Middle frontal gyrus (tissue), 1 donor: ENCODE data around the gene MBOAT7.
A peak's percentile ranks its signal among the peaks of the same experiment; 100 is the strongest.
"Not testable (repeated sequence)": the region's sequence is repeated elsewhere in the genome, so short reads cannot be mapped to it uniquely, and the experiment has no call there.

ENCODE experiments used
- DNase-seq: peaks from one replicate; pipeline ENCODE4 v3.0.0-alpha.2; 2015; ENCODE audit warnings: low spot score; ENCODE audit errors: extremely low spot score

MBOAT7 gene

DNA sequence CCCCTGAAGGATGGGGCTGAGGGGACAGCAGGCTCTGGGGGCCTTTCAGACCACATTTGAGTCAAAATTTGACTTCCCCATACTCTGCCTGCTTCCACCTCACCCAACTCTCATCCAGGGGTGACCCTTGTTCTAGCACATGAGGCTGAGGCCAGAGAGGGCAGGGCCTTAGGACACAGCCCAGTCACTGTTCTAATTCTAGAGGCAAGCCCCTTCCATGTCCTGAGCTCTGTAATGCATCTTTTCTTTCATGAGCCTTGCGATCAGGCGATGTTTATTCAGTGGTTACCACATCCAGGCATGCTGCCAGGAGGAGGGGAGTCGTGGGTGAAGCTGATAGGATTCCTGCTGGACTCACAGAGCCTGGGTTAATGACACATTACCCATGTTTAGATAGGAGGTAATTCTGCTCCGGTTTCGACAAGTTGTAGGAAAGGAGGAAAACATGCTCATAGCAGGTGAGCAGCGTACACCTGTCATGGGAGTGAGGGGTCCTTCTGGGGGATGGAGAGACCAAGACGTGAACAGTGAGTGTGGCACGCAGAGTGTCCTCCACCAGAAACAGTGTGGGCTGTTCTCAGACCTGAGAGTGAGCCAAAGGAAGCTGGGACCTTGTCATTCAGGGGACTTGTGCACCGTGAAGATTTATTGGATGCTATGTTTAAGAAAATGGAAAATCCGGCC, 20.6 kb upstream of the MBOAT7 start:
- peak; percentile 52 for DNase-seq

DNA sequence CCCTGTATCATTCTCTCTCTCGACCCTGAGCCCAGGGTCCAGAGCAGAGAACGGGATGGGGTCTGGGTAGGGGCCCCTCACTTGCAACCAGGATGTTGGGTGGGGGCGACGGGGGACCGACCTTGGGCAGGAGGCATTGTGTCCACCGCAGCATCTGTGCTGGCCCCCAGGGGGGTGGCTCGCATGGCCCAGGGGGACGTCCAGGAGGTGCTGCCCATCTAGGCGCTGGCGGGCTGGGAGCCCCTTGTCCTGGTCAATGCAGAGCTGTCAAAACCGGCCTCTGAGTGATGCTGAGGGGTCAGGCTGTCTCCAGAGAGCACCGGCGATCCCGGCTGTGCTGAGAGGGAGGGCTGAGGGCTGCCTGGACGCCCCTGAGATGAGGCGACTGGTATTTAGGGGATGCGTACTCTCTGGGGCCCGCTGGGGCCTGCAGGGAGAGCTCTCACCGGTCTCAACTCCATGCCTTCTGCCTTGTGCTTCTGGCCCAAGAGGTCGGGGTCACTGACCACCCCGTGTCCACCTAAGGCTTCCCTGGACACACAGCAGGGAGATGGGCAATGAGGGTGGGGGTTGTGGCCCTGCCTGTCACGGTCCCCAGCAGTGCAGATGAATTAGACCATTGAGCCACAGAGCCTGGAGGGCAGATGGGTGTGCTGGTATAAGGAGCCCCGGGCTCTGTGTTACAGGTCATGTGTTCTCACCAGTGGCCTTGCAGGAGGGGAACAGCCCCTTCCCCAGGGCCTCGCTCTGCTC, 19.9 kb upstream of the MBOAT7 start:
- no peak for DNase-seq

GRCh38 chr19:54208784-54209057, 19.3 kb upstream of the MBOAT7 start:
- no peak for DNase-seq

- DNase-seq = no peak
Measured at GRCh38 chr19:54207983-54208783, 18.8 kb upstream of the MBOAT7 start.

- DNase-seq = no peak
Measured at GRCh38 chr19:54207676-54207982, 18.2 kb upstream of the MBOAT7 start.

DNA sequence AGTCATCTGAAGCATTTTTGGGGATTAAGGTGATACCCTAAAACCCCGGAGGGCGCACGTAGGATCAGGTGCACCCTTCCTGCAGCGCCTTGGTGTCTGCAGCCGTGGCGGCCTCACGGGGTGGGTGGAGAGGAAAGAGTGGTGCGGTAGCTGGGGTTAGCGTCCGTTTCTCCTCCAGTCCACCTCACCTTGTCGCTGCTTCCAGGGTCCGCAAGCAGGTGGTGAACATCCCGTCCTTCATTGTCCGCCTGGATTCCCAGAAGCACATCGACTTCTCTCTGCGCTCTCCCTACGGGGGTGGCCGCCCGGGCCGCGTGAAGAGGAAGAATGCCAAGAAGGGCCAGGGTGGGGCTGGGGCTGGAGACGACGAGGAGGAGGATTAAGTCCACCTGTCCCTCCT, 17.8 kb upstream of the MBOAT7 start:
- DNase-seq = not testable (repeated sequence)

DNA sequence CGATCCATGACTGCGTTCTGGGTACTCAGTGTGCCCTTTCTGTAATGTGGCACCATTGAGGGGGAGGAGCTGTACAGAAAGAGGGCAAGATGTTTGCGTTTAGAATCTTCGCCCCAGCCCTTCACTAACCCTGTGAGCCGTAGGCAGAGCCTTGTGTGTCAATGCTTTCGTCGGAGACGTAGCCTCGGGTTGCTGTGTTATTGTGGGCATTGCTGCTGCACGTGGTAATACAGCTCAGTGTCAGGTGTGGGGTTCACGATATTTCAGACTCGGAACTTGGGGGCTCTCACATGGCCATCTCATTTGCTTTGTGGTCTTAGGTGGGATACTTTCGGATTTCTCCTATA, 17.4 kb upstream of the MBOAT7 start:
- no peak for DNase-seq

GRCh38 chr19:54206030-54206830, 16.9 kb upstream of the MBOAT7 start:
- DNase-seq = no peak

- DNase-seq = no peak
Measured at GRCh38 chr19:54204767-54205468, 15.5 kb upstream of the MBOAT7 start.

DNA sequence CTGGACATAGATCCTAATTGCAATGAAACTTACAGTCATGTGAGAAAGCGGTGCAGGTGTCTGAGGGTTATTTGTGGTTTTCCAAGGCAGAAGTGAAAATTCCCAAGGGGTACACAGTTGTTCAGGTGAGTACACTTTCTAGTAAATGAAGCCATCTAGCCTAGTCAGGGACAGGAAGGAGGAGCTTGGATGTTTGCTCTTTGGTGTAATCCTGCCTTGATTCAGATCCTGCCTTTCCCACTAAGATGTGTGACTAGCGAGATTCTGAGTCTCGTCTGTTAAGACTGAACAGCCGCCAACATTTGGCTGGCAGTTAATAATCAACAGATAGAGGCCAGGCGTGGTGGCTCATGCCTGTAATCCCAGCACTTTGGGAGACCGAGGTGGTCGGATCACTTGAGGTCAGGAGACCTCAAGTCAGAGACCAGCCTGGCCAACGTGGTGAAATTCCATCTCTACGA, 13.8 kb upstream of the MBOAT7 start:
- no peak for DNase-seq

GRCh38 chr19:54201980-54202379, 12.6 kb upstream of the MBOAT7 start:
- no peak for DNase-seq

- no peak for DNase-seq
Measured at GRCh38 chr19:54201172-54201701, 11.9 kb upstream of the MBOAT7 start.

DNA sequence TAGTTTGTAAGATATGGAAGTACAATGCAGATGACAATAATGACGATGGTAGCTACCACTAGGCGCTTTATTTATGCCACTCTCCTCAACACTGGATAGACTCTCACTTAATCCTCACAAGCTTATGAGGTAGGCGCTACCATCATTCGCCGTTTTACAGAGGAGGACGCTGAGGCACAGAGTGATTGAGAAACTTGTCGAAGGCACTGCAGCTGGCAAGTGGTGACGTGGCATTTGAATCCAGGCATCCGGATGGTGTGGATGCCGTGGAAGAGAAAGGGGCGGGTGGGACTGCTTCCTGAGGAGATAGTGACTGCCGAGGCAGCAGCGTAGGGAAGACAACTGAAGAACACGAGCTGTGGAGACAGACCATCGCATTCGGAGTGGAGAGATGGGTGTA, 10.0 kb upstream of the MBOAT7 start:
- DNase-seq = no peak

GRCh38 chr19:54197121-54197520, 7.7 kb upstream of the MBOAT7 start:
- no peak for DNase-seq

GRCh38 chr19:54196536-54196935, 7.2 kb upstream of the MBOAT7 start:
- DNase-seq = no peak

DNA sequence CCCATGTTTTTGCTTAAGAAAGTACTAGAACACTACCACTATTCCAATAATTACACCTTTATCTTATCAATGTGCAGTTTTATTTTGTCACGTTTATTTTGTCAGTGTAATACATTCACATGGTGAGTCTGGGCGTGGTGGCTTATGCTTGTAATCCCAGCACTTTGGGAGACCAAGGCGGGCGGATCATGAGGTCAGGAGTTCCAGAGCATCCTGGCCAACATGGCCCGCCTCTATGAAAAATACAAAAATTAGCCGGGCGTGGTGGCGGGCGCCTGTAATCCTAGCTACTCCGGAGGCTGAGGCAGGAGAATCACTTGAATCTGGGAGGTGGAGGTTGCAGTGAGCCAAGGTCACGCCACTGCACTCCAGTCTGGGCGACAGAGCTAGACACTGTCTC, 5.1 kb upstream of the MBOAT7 start:
- DNase-seq = not testable (repeated sequence)

DNA sequence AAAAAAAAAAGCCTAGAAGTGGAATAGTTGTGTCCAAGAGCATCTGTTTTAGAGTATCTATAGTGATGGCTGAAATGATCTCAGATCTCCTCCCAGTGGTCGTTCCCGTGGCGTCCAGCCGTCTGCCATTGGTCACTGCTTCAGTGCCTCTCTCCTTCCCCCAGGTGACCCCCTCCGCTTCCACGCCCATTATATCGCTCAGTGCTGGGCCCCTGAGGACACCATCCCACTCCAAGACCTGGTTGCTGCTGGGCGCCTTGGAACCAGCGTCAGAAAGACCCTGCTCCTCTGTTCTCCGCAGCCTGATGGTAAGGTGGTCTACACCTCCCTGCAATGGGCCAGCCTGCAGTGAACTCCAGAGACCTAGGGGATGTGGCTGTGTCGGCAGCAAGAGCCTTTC, 3.6 kb upstream of the MBOAT7 start:
- DNase-seq = no peak

DNA sequence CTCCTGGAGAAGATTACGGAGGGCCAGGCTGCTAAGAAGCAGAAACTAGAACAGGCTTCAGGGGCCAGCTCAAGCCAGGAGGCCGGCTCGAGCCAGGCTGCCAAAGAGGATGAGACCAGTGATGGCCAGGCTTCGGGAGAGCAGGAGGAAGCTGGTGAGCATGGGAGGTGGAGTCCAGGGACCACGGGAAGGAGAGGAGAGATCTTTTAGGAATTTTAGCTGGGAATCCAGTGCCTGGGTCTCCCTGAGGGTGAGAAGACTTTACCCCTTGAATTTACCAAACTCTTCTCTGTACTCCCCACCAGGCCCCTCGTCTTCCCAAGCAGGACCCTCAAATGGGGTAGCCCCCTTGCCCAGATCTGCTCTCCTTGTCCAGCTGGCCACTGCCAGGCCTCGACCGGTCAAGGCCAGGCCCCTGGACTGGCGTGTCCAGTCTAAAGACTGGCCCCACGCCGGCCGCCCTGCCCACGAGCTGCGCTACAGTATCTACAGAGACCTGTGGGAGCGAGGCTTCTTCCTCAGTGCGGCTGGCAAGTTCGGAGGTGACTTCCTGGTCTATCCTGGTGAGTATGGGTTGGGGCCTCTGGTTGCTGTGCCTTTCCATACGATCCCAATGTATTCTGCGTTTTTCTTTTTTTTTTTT, 2.6 kb upstream of the MBOAT7 start:
- no peak for DNase-seq

- peak; percentile 71 for DNase-seq
Measured at GRCh38 chr19:54191011-54191810, 1.8 kb upstream of the MBOAT7 start, which contains the start of gene TSEN34. Gene TSEN34 (plus strand): TSS chr19:54191308. CDS start chr19:54191365, 57 bp downstream.
